Karpas-422 (cell line): ENCODE measurements around the gene ZMYND19. TPM values are rescaled to one million over a fixed set of nuclear protein-coding genes. Genes with fewer than 3 reads are reported as not detected.
A peak's percentile ranks its signal among the peaks of the same experiment; 100 is the strongest.

Source experiments
- DNase-seq: peaks from one replicate; pipeline ENCODE4 v3.0.0-alpha.2; 2015
- H2AFZ ChIP-seq: fragments of 200-600 bp; sonication (generic); 2 replicates; pipeline ENCODE4 v1.6.1; 2014; ENCODE audit warnings: antibody characterized with exemption, low read length, mixed read lengths
- H3K27ac ChIP-seq: fragments of 200-600 bp; sonication (generic); 2 replicates; pipeline ENCODE4 v1.5.1; 2014; ENCODE audit warnings: mild to moderate bottlenecking, low read length, moderate library complexity
- H3K27me3 ChIP-seq: fragments of 200-600 bp; sonication (generic); 2 replicates; pipeline ENCODE4 v1.6.1; 2014; ENCODE audit warnings: low read length, mixed read lengths
- H3K36me3 ChIP-seq: fragments of 200-600 bp; sonication (generic); 2 replicates; pipeline ENCODE4 v1.6.1; 2014; ENCODE audit warnings: low read length, mixed read lengths; ENCODE audit not compliant: insufficient read depth
- H3K4me1 ChIP-seq: fragments of 200-600 bp; sonication (generic); 2 replicates; pipeline ENCODE4 v1.6.1; 2014; ENCODE audit warnings: mild to moderate bottlenecking, low read length, mixed read lengths
- H3K4me2 ChIP-seq: fragments of 200-600 bp; sonication (generic); 2 replicates; pipeline ENCODE4 v1.6.1; 2014; ENCODE audit warnings: low read length, low read depth, mild to moderate bottlenecking; ENCODE audit not compliant: poor library complexity, severe bottlenecking
- H3K4me3 ChIP-seq: fragments of 200-600 bp; sonication (generic); 2 replicates; pipeline ENCODE4 v1.5.1; 2014; ENCODE audit warnings: mild to moderate bottlenecking, antibody characterized with exemption, low read length, mixed read lengths
- H3K79me2 ChIP-seq: fragments of 200-600 bp; sonication (generic); 2 replicates; pipeline ENCODE4 v1.6.1; 2014; ENCODE audit warnings: mild to moderate bottlenecking, low read length, mixed read lengths
- H3K9ac ChIP-seq: fragments of 200-600 bp; sonication (generic); 2 replicates; pipeline ENCODE4 v1.6.0; 2014; ENCODE audit warnings: low read length
- H3K9me2 ChIP-seq: fragments of 200-600 bp; sonication (generic), shearing (Covaris generic); replicated peaks from 2 replicates; pipeline ENCODE4 v1.6.0; 2014; ENCODE audit warnings: mild to moderate bottlenecking, low read length, moderate library complexity; ENCODE audit not compliant: insufficient read depth
- H3K9me3 ChIP-seq: fragments of 300-700, 200-600 bp; sonication (generic); 2 replicates; pipeline ENCODE4 v1.6.1; 2014; ENCODE audit warnings: low read length, mixed read lengths
- H4K20me1 ChIP-seq: fragments of 200-600 bp; sonication (generic); 2 replicates; pipeline ENCODE4 v1.6.1; 2014; ENCODE audit warnings: mild to moderate bottlenecking, antibody characterized with exemption, low read length, low read depth; ENCODE audit not compliant: insufficient read depth
- total RNA-seq: library from RNA; depleted of rRNA; stranded (reverse); fragments of >200 nt; shearing (Covaris generic); gene quantifications from 2 replicates; pipeline ENCODE4 v1.2.3, GENCODE V29; 2014; ENCODE audit warnings: low replicate concordance

The ZMYND19 gene
- total RNA-seq, 1 experiment from 2014 or later, result 18.8 TPM

DNA sequence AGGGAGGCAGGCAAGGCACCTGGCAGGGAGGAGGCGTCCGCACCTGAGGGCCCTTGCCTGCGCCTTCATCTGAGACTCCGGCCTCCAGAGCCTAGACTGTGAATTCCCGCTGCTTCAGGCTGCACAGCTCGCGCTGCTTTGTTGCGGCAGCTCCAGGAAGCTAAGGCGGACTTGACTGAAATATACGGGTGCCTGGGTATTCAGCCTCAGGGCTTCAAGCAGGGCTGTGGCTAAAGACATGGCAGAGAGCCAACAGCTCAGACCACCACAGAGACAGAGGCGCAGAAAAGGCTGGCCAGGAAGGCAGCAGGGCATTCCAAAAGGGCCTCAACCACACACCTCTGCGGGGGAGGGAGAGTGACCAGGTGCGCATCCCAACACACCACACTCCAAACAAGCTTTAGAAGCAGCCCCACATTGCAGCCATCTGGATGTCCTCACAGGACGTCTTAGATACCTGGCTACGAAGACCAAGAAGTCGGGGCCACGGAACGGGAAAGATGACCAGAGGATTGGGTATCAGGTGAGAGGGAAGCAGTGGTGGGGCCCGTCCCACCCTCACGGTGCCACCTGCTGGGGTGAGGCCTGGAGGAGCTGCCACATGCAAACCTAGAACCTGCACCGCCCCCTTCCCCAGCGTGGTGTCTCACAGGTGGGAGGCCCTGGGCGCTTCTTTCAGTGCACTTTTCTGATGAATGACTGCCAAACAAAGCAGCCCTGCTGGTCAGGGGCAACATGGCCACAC lies 9.9 kb downstream of the ZMYND19 start:
- Histone ChIP-seq H3K4me2 (no peak overlapping the region), H3K4me3 (no peak overlapping the region), H3K9ac (no peak overlapping the region), H2AFZ (no peak overlapping the region), H3K4me1 (peaks cover 23% of the 10 kb centered on the region), H3K27ac (no peak overlapping the region), H3K79me2 (peaks cover 36% of the 10 kb centered on the region), H3K9me2 (no peaks in the 10 kb centered on the region), H3K9me3 (no peaks in the 10 kb centered on the region), H3K36me3 (peaks cover 16% of the 10 kb centered on the region), H3K27me3 (no peaks in the 10 kb centered on the region), H4K20me1 (peaks cover 18% of the 10 kb centered on the region)
- peak; percentile 54 for DNase-seq

DNA sequence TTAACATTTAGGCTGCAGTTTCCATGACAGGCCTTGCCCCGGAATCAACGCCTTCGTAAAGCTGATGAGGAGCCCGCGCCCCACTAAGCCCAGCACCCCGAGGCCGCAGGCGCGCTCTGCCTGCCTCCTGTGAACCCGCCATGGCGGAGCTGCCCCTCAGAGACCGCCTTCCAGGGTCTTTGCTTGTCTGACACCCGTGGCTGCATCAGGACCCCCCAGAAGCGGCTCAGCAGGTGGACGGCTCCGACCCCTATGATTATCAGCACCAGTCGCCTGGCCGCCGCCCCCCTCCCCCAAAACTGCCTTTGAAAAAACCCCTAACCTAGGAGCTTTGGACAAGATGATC lies 11.1 kb downstream of the ZMYND19 start:
- H3K79me2 ChIP-seq, result peaks cover 46% of the 10 kb centered on the region
- H3K27ac ChIP-seq, result no peak overlapping the region
- H3K9me3 ChIP-seq, result no peaks in the 10 kb centered on the region
- peaks cover 10% of the 10 kb centered on the region for H4K20me1 ChIP-seq
- no peaks in the 10 kb centered on the region for H3K9me2 ChIP-seq
- no peak overlapping the region for H3K9ac ChIP-seq
- peak overlapping the region; percentile 100; the same call in 1 of the 2 replicates for H3K4me3 ChIP-seq
- H2AFZ ChIP-seq, result no peak overlapping the region
- H3K4me1 ChIP-seq, result peaks cover 23% of the 10 kb centered on the region
- H3K4me2 ChIP-seq, result peak overlapping the region; percentile 94
- H3K36me3 ChIP-seq, result peaks cover 19% of the 10 kb centered on the region
- H3K27me3 ChIP-seq, result no peaks in the 10 kb centered on the region
- no peak for DNase-seq

DNA sequence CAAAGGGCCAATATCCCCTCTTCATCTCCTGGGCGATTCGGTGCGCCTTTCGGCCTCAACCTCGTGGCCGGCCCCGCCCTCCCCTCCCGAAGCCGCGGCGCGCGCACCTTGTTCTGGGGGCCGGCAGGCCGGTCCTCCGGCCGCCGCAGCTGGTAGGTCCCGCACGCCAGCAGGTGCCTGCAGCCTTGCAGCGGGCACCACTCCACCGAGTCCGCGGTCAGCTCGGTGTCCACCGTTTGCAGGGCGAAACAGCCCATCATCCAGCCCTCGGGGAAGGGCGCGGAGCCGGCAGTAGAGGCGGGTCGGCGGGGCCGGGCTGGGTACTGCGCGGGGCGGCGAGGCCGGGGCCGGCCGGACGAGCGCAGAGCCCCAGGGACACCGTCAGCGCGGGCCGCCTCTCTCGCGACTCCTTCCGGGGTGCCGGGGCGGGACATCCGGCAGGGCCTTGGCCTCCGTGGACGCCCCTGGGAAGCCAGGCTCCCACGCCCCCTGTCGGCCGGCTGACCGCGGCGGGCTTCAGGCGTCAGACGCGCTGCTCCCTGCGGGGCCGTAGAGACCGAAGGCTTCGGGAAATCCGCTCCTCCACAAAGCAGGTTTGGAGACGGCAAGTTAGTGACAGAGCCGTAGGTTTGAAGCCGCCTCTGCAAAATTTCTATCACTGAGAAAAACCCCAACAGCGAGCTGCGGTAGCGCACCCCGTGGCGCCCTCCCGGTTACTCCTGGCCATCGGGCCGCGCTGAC lies 11.6 kb downstream of the ZMYND19 start, which contains the start of gene DPH7:
Gene DPH7 (minus strand): TSS at position 408 of the 741 bp plus-strand sequence. CDS start 148 bp downstream, at position 260.
- Histone ChIP-seq H3K36me3 (peaks cover 21% of the 10 kb centered on the region), H2AFZ (no peak within 1 kb of the TSS)

DNA sequence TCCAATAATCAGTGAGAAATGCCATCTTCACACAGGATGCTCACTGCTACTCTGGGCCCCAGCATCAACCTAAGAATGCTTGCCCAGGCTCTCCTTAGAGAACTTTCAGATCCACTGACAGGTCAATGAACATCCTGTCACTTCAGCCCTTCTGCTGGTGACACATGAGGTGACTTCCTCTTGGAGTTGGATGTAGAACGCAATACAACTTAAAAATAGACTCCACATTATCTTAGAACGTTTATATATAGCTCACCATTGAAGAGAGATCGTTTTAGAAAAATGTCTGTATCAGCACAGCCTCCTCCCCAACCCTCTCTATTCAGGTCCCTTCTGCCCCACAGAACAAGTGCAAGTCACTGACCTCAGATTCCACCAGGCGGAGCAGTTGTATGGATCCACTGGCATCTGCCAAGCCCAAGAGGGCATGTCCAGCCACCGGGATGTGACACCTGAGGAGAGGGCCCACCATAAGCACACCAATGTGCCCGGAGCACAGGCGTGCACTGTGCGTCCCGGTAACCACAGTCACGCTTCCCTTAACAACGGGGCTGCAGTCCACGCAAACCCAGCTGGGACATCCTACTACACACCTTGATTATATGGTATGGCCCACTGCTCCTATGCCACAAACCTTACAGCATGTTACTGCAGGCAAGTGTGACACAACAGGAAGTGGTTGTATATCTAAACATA lies 14.4 kb downstream of the ZMYND19 start:
- Histone ChIP-seq H3K9ac (0 out of 2 replicates have a peak overlapping the region, but pooled peaks have one; percentile 3), H3K9me2 (no peaks in the 10 kb centered on the region), H3K4me1 (peaks cover 23% of the 10 kb centered on the region), H3K36me3 (peaks cover 32% of the 10 kb centered on the region), H3K4me2 (peak overlapping the region; percentile 11), H3K4me3 (no peak overlapping the region), H3K27me3 (no peaks in the 10 kb centered on the region), H3K27ac (no peak overlapping the region), H3K9me3 (no peaks in the 10 kb centered on the region), H4K20me1 (peaks cover 7% of the 10 kb centered on the region), H3K79me2 (peaks cover 52% of the 10 kb centered on the region), H2AFZ (no peak overlapping the region)
- no peak for DNase-seq

More for the DNA sequence above, 11.6 kb downstream of the ZMYND19 start, which contains the start of gene DPH7:
- Histone ChIP-seq H3K9me2 (no peaks in the 10 kb centered on the region), H3K27me3 (no peaks in the 10 kb centered on the region), H3K9me3 (no peaks in the 10 kb centered on the region), H4K20me1 (peaks cover 10% of the 10 kb centered on the region), H3K27ac (peak within 1 kb of the TSS; percentile 75), H3K4me3 (peak within 1 kb of the TSS; percentile 100), H3K9ac (peak within 1 kb of the TSS; percentile 100), H3K4me2 (peak within 1 kb of the TSS; percentile 94), H3K4me1 (peaks cover 23% of the 10 kb centered on the region), H3K79me2 (peaks cover 47% of the 10 kb centered on the region)
- peak; percentile 97 for DNase-seq

DNA sequence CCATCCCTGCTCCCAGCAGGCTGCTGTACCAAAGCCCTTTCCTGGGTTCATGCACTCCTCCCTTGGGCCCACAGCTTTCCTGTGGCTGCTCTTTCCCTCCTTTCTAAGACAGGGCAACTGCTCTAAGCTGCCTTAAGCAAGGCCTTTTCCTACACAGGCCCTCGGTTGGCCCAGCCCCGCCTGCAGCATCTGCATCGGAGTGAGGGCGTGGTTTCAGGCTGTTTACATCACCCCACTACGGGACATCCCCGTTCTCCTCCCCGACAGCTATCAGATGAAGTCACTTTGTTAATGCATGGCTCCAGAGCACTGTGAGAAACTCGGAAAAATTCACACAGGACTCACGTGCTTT lies 15.0 kb downstream of the ZMYND19 start:
- Histone ChIP-seq H3K27me3 (no peaks in the 10 kb centered on the region), H4K20me1 (peaks cover 7% of the 10 kb centered on the region), H3K4me2 (no peak overlapping the region), H3K27ac (no peak overlapping the region), H3K9me3 (no peaks in the 10 kb centered on the region), H3K4me3 (no peak overlapping the region), H3K4me1 (peaks cover 23% of the 10 kb centered on the region), H2AFZ (no peak overlapping the region), H3K9me2 (no peaks in the 10 kb centered on the region), H3K9ac (no peak overlapping the region), H3K36me3 (peaks cover 34% of the 10 kb centered on the region), H3K79me2 (peaks cover 52% of the 10 kb centered on the region)
- no peak for DNase-seq

DNA sequence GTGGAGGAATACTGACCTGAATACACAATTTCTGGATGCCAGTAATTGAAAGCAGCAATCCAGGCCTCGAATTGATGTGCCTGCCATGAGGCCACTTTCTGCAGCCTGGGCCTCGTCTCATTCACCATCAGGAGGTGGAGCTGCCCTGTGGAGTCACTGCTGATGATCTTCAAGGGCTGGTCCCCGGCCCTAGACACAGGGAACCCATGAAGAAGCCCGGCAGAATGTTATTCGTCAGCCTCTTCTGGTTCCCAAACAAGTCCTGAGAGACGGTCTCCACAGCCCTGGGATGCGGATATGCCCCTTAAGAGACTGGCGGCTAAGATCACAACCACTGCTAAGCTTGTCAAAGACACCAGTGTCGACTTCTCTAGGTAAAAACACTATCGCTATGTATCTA lies 16.1 kb downstream of the ZMYND19 start:
- H3K4me1 ChIP-seq, result peaks cover 23% of the 10 kb centered on the region
- no peak overlapping the region for H3K4me2 ChIP-seq
- peaks cover 36% of the 10 kb centered on the region for H3K36me3 ChIP-seq
- peaks cover 7% of the 10 kb centered on the region for H4K20me1 ChIP-seq
- no peaks in the 10 kb centered on the region for H3K9me2 ChIP-seq
- H3K4me3 ChIP-seq, result no peak overlapping the region
- H2AFZ ChIP-seq, result no peak overlapping the region
- no peaks in the 10 kb centered on the region for H3K27me3 ChIP-seq
- no peak overlapping the region for H3K9ac ChIP-seq
- DNase-seq, result no peak
- H3K27ac ChIP-seq, result no peak overlapping the region
- H3K9me3 ChIP-seq, result no peaks in the 10 kb centered on the region
- H3K79me2 ChIP-seq, result peaks cover 52% of the 10 kb centered on the region

DNA sequence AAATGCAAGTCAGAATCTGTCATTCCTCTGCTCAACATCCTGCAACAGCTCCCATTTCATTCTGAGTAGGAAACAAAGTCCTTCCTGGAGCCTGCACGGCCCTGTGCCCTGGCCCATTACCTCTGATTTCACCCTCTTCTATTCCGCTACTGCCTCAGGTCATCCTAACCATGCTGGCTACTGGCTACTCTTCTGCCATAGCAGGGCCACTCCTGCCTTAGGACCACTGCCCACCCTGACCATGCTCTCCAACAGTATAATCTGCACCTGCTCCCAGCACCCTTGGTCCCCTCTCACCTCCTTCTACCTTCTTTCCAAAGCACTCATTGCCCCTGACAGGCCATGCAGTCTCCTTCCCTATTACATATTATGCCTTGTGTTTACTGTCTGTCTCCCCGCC lies 19.7 kb downstream of the ZMYND19 start:
- no peaks in the 10 kb centered on the region for H3K27me3 ChIP-seq
- H3K4me1 ChIP-seq, result no peaks in the 10 kb centered on the region
- no peak overlapping the region for H3K27ac ChIP-seq
- H3K4me3 ChIP-seq, result no peak overlapping the region
- H2AFZ ChIP-seq, result no peak overlapping the region
- peaks cover 20% of the 10 kb centered on the region for H3K79me2 ChIP-seq
- no peak for DNase-seq
- no peak overlapping the region for H3K9ac ChIP-seq
- H3K9me3 ChIP-seq, result no peaks in the 10 kb centered on the region
- peaks cover 28% of the 10 kb centered on the region for H3K36me3 ChIP-seq
- no peak overlapping the region for H3K4me2 ChIP-seq
- H3K9me2 ChIP-seq, result no peaks in the 10 kb centered on the region
- no peaks in the 10 kb centered on the region for H4K20me1 ChIP-seq
